Neutrophil (primary cell): ENCODE results near the gene OR10H5.

Experiments used
- H3K27ac ChIP-seq: fragments of 200-600 bp; sonication (generic); 2 replicates; pipeline ENCODE4 v1.5.1; 2016; ENCODE audit warnings: mild to moderate bottlenecking, moderate library complexity
- H3K27me3 ChIP-seq: fragments of 200-600 bp; sonication (generic); 2 replicates; pipeline ENCODE4 v1.6.0; 2016; ENCODE audit warnings: mild to moderate bottlenecking
- H3K36me3 ChIP-seq: fragments of 200-600 bp; sonication (generic); 2 replicates; pipeline ENCODE4 v1.5.1; 2017
- H3K4me1 ChIP-seq, 2 experiments: fragments of 200-600 bp in 1 of 2; sonication (generic) in 1 of 2; 1 replicate in 1 of 2; 2 replicates in 1 of 2; pipeline versions ENCODE4 v1.5.1 to v1.6.1; 2013 to 2016; ENCODE audit warnings: low read depth in 1 of 2, low read length in 1 of 2, mild to moderate bottlenecking in 1 of 2, moderate library complexity in 1 of 2; ENCODE audit not compliant: control insufficient read depth in 1 of 2, insufficient read depth in 1 of 2
- H3K4me3 ChIP-seq, 2 experiments: fragments of 200-600 bp in 1 of 2; sonication (generic) in 1 of 2; 1 replicate in 1 of 2; 2 replicates in 1 of 2; pipeline ENCODE4 v1.5.1; 2013 to 2016; ENCODE audit warnings: low read depth in 1 of 2, low read length in 1 of 2, mild to moderate bottlenecking in 1 of 2, moderate library complexity in 1 of 2
- H3K9me3 ChIP-seq: fragments of 200-600 bp; sonication (generic); 2 replicates; pipeline ENCODE4 v1.5.1; 2016
- TF ChIP-seq, protein P1 (sequence below): fragments of 200-600 bp; sonication (generic); IDR thresholded peaks from 2 replicates; pipeline ENCODE4 v1.5.1; 2016; ENCODE audit warnings: antibody characterized with exemption

Gene OR10H5, protein sequence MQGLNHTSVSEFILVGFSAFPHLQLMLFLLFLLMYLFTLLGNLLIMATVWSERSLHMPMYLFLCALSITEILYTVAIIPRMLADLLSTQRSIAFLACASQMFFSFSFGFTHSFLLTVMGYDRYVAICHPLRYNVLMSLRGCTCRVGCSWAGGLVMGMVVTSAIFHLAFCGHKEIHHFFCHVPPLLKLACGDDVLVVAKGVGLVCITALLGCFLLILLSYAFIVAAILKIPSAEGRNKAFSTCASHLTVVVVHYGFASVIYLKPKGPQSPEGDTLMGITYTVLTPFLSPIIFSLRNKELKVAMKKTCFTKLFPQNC

GRCh38 chr19:15787611-15788155 lies at the start of gene OR10H5:
Gene OR10H5, plus strand, starts transcription at chr19:15787661. Its CDS starts 6,388 bp downstream, at chr19:15794049.
- TF ChIP-seq, protein P1, sequence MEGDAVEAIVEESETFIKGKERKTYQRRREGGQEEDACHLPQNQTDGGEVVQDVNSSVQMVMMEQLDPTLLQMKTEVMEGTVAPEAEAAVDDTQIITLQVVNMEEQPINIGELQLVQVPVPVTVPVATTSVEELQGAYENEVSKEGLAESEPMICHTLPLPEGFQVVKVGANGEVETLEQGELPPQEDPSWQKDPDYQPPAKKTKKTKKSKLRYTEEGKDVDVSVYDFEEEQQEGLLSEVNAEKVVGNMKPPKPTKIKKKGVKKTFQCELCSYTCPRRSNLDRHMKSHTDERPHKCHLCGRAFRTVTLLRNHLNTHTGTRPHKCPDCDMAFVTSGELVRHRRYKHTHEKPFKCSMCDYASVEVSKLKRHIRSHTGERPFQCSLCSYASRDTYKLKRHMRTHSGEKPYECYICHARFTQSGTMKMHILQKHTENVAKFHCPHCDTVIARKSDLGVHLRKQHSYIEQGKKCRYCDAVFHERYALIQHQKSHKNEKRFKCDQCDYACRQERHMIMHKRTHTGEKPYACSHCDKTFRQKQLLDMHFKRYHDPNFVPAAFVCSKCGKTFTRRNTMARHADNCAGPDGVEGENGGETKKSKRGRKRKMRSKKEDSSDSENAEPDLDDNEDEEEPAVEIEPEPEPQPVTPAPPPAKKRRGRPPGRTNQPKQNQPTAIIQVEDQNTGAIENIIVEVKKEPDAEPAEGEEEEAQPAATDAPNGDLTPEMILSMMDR = no peak
- Histone ChIP-seq H3K36me3 (no peaks in the 10 kb centered on the region), H3K4me1 (no peaks in the 10 kb centered on the region), H3K27ac (no peak within 1 kb of the TSS), H3K9me3 (no peaks in the 10 kb centered on the region), H3K4me3 (no peak within 1 kb of the TSS), H3K27me3 (peaks cover 51% of the 10 kb centered on the region)

DNA sequence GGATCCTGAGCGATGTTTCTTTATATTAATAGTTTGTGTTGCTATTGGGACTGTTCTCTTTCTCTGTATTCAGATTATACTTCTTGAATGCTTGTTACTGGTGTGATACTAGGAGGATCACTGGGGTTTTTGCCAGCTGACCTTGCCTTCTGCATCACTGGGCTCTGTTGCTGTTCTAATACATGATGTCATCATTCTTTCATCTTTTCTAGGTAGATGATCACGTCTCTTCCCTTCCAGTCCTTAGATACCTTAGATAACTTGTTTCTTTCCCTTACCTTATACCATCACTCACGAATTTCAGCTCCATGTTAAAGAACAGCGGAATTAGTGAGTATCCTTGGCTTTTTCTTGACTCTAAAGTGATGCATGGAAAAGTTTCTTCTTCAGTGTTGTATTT lies 49.7 kb upstream of the OR10H5 start, which contains the start of gene OR10H3:
Gene OR10H3 (plus strand): TSS at position 264 of the 400 bp plus-strand sequence. CDS start 3,408 bp downstream, outside the sequence.
- Histone ChIP-seq H3K9me3 (peaks cover 3% of the 10 kb centered on the region), H3K27me3 (peaks cover 34% of the 10 kb centered on the region), H3K4me3 (no peak within 1 kb of the TSS), H3K4me1 (no peaks in the 10 kb centered on the region), H3K36me3 (no peaks in the 10 kb centered on the region), H3K27ac (no peak within 1 kb of the TSS)
- TF ChIP-seq, protein P1 = no peak

GRCh38 chr19:15740785-15741184 lies 46.7 kb upstream of the OR10H5 start:
- no peaks in the 10 kb centered on the region for H3K36me3 ChIP-seq
- peaks cover 60% of the 10 kb centered on the region for H3K27me3 ChIP-seq
- no peaks in the 10 kb centered on the region for H3K4me1 ChIP-seq
- TF ChIP-seq, protein P1 = no peak
- H3K4me3 ChIP-seq = no peak overlapping the region
- peaks cover 3% of the 10 kb centered on the region for H3K9me3 ChIP-seq
- H3K27ac ChIP-seq = no peak overlapping the region

DNA sequence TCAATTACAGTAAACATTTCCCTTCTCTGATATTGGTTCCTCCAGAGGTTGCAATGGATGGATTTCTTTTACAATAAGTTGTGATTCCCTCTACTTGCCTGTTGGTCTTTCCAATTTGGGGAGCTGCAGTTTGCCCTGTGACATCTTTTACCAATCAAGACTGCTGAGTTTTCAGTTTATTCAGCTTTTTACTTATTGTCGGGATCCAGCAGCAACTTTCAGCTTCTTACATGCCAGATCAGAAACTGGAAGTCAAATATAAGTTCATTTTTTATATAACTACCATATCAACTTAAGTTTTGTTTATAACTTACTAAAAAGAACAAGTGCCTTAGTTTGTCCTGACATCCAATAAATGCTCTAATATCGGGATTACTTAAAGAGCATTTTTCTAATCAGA lies 39.2 kb upstream of the OR10H5 start:
- Histone ChIP-seq H3K27me3 (peaks cover 99% of the 10 kb centered on the region), H3K4me3 (no peak overlapping the region), H3K27ac (no peak overlapping the region), H3K9me3 (no peaks in the 10 kb centered on the region), H3K4me1 (no peaks in the 10 kb centered on the region), H3K36me3 (no peaks in the 10 kb centered on the region)
- TF ChIP-seq, protein P1 = no peak

DNA sequence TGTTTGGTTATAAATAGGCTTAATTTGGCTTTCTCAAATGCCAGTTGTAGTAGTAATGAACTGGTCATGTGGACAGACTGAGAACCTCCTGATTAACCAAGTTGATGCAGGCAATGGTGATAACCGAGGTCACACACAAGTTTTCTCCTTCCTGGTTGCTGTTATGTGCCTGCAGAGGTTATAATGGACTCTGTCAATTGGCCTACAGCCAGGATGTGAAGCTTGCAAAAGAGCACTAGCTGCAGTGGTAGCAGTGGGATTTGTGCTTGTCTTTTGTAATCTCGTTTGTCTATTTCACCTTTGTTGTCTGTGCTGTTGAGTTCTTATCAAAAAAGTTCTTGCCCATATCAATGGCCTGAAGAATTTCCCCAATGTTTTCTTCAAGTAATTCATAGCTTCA lies 29.1 kb upstream of the OR10H5 start:
- H3K27ac ChIP-seq = no peak overlapping the region
- no peaks in the 10 kb centered on the region for H3K4me1 ChIP-seq
- no peaks in the 10 kb centered on the region for H3K36me3 ChIP-seq
- H3K27me3 ChIP-seq = peaks cover 98% of the 10 kb centered on the region
- TF ChIP-seq, protein P1 = no peak
- H3K9me3 ChIP-seq = no peaks in the 10 kb centered on the region
- H3K4me3 ChIP-seq = no peak overlapping the region
